Uterus (tissue), 2 donors: ENCODE data around the gene SEPTIN8.

Experiments
- CTCF ChIP-seq, 4 experiments: fragments of 200-600 bp in 2 of 4; fragments of 450-650 bp in 2 of 4; sonication (generic) in 2 of 4; IDR thresholded peaks; one replicate each; pipeline ENCODE4 v1.5.1; 2016 to 2019; ENCODE audit warnings: antibody characterized with exemption in 4 of 4, mild to moderate bottlenecking in 2 of 4, moderate library complexity in 1 of 4
- POLR2A ChIP-seq, 2 donors: fragments of 450-650 bp; IDR thresholded peaks; one replicate each; pipeline ENCODE4 v1.6.1; 2016; ENCODE audit warnings: antibody characterized with exemption in 2 of 2, mild to moderate bottlenecking in 1 of 2, moderate library complexity in 1 of 2

- no peak for TF ChIP-seq POLR2A (IDR thresholded peaks at IDR 0.05)
- TF ChIP-seq CTCF (IDR thresholded peaks at IDR 0.05): no peak
Observed at GRCh38 chr5:132766806-132767055, 10.3 kb downstream of the SEPTIN8 start.
